ENCODE results near the gene PRR19. TPM values are rescaled to one million over a fixed set of nuclear protein-coding genes. Genes with fewer than 3 reads are reported as not detected.

The PRR19 gene
- total RNA-seq, 2 donors from 2014 or later: 0.32 to 1.0 TPM

GRCh38 chr19:42283188-42284065 lies 18.5 kb upstream of the PRR19 start:
- Histone ChIP-seq H3K4me3 (peak overlapping the region; percentile 45), H3K9ac (ENCODE audit: low read depth in 2 of 2, low read length in 2 of 2) (peak overlapping the region; percentile 68 to 87), H3K36me3 (no peaks in the 10 kb centered on the region), H3K27me3 (no peaks in the 10 kb centered on the region), H3K9me3 (no peaks in the 10 kb centered on the region), H3K4me1 (peaks cover 35% of the 10 kb centered on the region), H3K27ac (peak overlapping the region; percentile 92)
- DNase-seq: peak; percentile 97
- TF ChIP-seq CTCF (IDR thresholded peaks at IDR 0.05): no peak
- intact Hi-C loops (cut with DNase I): no loop called here

- H3K4me1 ChIP-seq: peaks cover 32% of the 10 kb centered on the region
- TF ChIP-seq CTCF (IDR thresholded peaks at IDR 0.05): no peak
- no peaks in the 10 kb centered on the region for H3K27me3 ChIP-seq
- peak overlapping the region; percentile 67 for H3K27ac ChIP-seq
- intact Hi-C loops (cut with DNase I): no loop called here
- H3K9ac ChIP-seq (ENCODE audit: low read depth in 2 of 2, low read length in 2 of 2): peak overlapping the region in 1 of 2 donors; percentile 66
- no peaks in the 10 kb centered on the region for H3K9me3 ChIP-seq
- peak; percentile 72 for DNase-seq
- H3K36me3 ChIP-seq: no peaks in the 10 kb centered on the region
- no peak overlapping the region for H3K4me3 ChIP-seq
Observed at GRCh38 chr19:42284066-42284501, 17.8 kb upstream of the PRR19 start.

GRCh38 chr19:42284591-42285341 lies 17.2 kb upstream of the PRR19 start:
- no peak for TF ChIP-seq CTCF (IDR thresholded peaks at IDR 0.05)
- peaks cover 6% of the 10 kb centered on the region for H3K36me3 ChIP-seq
- peak overlapping the region; percentile 28 to 87 for H3K9ac ChIP-seq (ENCODE audit: low read depth in 2 of 2, low read length in 2 of 2)
- H3K4me3 ChIP-seq: peak overlapping the region; percentile 47
- H3K4me1 ChIP-seq: peaks cover 27% of the 10 kb centered on the region
- H3K9me3 ChIP-seq: no peaks in the 10 kb centered on the region
- intact Hi-C loops (cut with DNase I): no loop called here
- H3K27me3 ChIP-seq: no peaks in the 10 kb centered on the region
- H3K27ac ChIP-seq: peak overlapping the region; percentile 36
- no peak for DNase-seq

- H3K4me1 ChIP-seq: peaks cover 27% of the 10 kb centered on the region
Observed at GRCh38 chr19:42285541-42285941, 16.4 kb upstream of the PRR19 start.

More at GRCh38 chr19:42285541-42285941, 16.4 kb upstream of the PRR19 start:
- Histone ChIP-seq H3K9me3 (no peaks in the 10 kb centered on the region), H3K36me3 (peaks cover 13% of the 10 kb centered on the region), H3K4me3 (peak overlapping the region; percentile 47), H3K9ac (ENCODE audit: low read depth in 2 of 2, low read length in 2 of 2) (peak overlapping the region; percentile 28 to 87), H3K27ac (no peak overlapping the region), H3K27me3 (no peaks in the 10 kb centered on the region)
- intact Hi-C loops (cut with DNase I): no loop called here
- no peak for TF ChIP-seq CTCF (IDR thresholded peaks at IDR 0.05)
- no peak for DNase-seq

Data from colonic mucosa (tissue), 4 donors.